T-helper 2 cell treated with Interferon-gamma antibody and Interleukin-4, amounts not matched to agents 100 ng/mL and 5 ng/mL, for 36 hours (primary cell): ENCODE results near the gene FGFRL1. TPM values are rescaled to one million over a fixed set of nuclear protein-coding genes. Genes with fewer than 3 reads are reported as not detected.

Experiments
- intact Hi-C: fragments of 100-400 bp; cut with micrococcal nuclease; formaldehyde crosslinking; loops from one replicate; pipeline ENCODE4 v1.15.1; 2023
- total RNA-seq: library from RNA; stranded (reverse); gene quantifications from 2 replicates; pipeline ENCODE4 v1.2.3, GENCODE V29; 2022

Gene FGFRL1
- total RNA-seq, 1 donor from 2014 or later = 16.1 TPM

DNA sequence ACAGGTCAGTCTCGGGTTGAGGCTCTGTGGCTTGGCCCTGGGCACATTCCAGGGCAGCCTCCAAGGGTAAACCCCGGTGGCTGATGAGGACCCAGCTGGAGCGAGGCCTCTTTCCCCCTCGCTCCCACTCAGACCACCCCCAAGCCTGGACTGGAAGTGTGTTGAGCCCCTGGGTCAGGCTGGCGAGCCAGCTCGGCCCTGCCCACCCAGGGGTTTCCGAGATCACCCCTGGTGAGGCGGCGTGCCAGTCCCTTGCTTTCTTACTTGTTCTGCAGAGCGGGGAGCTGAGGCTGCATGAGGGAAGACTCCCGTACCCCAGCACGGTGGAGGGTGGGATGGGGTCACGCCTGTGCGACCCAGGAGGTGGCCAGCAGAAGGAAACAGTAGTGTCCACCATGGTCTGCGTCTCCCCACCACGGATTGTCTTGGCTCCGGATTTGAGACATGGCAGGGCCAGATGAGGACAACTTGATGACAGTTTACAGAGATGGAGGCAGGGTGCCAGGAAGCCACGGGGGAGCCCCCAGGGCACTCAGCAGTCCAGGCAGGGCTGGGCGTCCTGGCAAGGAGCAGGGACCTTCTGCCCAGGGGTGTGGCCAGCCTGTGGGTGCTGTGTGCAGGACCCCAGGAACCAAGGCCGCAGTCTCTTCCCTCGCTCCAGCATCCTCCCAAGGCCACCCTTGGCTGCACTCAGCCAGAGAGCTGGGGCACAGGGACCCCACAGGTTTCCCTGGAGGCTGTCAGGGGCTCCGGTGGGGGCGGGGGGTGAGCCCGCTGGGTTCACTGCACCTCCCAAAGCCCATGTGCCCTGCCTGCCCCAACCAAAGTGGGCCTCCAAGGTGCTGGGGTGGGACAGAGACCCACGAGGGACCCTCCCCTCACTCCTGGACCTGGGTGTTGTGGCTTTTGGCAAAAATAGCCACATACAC is 6.6 kb upstream of the FGFRL1 start:
- intact Hi-C loops = no loop called here

DNA sequence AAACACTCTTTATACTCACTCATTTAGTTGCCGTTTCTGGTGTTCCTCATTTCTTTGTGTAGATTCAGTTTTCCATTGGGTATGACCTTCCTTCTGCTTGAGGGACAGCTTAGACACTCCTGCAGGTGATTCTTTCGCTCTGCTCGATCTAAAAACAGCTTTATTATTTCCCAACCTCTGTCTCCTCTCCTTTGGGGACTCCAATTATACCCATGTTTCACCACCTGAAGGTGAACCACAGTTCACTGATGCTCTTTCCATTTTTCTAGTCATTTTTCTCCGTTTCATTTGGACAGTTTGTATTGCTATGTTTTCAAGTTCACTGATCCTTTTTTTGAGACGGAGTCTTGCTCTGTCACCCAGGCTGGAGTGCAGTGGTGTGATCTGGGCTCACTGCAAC is 4.6 kb upstream of the FGFRL1 start:
- intact Hi-C loops = no loop called here

DNA sequence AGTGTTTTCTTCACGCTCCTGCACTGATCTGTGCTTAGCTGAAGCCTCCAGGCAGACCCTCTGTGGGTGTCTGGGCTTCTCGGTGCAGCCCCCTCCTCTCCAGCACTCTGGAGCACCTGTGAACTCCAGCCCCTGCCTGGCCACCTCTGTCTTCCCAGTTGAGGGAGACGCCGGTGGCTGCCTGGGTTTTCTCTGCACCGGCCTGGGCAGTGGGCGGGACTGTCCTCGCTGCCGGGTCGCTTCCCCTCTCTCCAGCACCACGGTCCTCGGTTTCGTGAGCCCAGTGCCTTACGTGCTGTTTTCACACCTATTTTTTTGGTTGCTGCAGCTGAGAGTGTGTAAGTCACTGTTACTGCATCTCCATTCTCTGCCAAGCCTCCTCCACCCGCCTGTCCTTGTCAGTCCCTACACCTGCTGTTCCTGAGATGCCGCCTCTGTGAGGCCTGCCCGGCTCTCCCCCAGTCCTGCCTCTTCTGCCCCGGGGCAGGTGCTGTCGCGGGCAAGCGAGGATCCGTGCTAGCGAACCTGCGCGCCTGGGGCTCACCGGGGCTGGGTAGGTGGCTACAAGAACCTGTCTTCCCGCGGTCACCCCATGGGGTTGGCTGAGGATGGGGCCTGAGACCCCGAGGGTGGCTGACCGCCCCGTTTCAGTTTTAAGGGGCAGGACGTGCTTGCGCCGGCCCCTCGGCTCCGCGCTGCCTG is 2.4 kb upstream of the FGFRL1 start:
- intact Hi-C loops = no loop called here

DNA sequence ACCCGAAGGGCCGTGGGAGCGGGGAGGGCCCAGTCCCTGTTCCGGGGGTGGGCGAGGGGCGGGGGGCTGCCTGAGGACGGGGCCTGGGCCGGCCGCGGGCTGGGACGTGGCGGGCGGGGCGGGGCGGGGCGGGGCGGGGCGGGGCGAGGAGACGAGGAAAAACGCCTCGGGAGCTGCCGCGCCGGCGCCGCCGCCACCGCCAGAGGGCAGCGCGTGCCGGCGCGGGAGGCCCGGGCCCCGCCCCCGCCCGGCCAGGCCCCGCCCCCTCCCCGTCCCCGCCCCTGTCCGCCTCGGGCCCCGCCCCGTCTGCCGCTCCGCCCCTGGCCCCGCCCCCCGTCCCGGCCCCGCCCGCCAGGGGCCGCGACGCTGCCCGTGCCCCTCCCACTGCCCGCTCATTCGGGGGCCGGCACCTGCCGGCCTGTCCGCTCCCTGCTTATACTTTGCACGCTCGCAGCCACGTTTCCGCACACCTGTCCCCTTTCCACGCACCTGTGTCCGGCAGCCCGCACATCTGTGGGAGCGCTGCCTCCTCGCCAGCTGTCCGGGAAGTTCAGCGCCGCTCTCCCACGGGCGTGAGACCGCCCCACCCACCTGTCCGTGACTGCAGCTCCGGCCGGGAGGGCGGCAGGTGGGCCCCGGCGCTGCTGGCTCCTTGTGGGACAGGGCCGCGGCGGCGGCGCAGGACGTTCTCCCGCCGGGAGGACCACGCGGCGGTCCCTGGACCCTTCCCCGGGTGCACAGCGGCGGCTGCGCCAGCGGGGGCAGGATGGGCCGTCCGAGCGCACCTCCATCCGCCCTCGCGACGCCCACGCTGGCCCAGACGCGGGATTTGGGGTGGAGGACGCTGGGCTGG is 1.7 kb upstream of the FGFRL1 start:
- intact Hi-C loops = loop anchor here (1.0 to 5.0 kb wide), 7 partner anchors 23 to 571 kb away; partner anchors contain the start of genes ATP5ME, GAK, IDUA and MYL5

DNA sequence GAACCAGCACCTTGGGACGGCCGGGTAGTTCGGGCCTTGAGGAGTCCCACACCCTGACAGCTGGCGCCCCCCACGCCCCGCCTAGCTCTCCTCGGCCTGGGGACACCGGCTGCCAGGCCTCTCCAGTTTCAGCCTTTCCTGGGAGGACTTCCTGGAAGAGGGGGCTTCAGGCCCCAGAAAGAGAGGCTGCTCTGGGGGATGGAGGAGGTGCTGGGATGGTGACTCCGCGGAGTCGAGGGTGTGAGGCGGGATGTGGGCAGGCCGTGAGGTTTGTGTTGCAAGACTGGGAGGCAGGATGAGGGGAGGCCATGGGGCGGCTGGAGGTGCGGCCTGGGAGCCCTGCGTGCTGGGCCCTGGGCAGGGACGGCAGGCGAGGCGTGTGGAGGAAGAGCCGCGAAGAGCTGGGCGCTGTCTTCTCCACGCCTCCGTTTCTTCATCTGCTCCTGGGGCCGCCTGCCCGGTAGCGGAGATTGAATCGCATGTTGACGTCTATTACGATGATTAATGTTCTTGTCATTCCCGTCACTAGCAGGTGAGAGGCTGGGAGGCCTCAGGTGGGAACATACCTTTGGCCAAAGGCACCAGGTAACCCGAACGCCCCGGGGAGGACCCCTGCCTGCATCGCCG is 918 bp upstream of the FGFRL1 start:
- intact Hi-C loops = loop anchor here (1.0 to 5.0 kb wide), 8 partner anchors 24 to 570 kb away; partner anchors contain the start of genes ATP5ME, DGKQ, GAK and IDUA

DNA sequence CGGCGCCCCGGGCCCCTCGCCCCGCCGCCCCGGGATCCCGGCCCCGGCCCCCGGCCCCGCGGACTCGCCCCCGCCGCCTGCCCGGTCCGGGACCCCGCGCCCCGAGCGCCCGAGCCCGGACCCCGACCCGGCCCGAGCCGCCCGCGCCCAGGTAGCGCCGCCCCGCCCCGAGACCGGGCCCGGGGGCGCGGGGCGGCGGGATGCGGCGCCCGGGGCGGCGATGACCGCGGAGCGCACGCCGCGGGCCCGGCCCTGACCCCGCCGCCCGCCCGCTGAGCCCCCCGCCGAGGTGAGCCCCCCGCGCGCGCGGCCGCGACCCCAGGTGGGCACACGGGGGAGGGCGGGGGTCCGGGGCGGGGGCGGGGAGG is 224 bp downstream of the FGFRL1 start:
- intact Hi-C loops = loop anchor here (1.0 to 5.0 kb wide), 5 partner anchors 25 to 337 kb away; partner anchors contain the start of genes ATP5ME, DGKQ, GAK and IDUA

DNA sequence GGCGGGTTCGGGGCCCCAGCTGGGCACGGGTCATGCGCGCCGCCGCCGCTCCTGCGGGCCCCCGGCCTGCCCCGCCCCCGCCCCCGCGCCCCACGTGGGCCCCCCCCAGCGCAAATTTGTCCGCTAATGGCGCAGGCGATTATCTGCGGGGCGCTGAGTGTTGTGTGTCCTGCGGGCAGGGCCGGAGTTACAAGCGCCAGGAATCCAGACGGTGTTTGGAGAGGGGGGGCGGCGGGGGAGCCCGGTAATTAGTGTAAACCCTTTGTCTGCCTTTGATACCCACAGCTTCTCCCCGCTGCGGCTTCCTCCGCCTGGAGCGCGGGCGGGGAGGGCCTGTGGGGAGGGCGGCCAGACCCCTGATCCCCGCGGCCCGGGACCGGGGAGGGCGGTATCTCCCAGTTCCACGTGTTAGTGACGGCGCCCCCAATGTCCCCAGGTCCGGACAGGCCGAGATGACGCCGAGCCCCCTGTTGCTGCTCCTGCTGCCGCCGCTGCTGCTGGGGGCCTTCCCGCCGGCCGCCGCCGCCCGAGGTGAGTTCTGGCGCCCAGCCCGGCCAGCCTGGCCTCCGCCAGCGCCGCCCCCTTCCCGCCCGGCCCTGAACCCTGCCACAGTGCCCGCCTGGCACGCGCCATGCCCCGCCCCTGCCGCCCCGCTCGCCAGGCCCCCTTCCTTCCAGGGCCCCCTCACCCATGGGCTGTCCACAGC is 761 bp downstream of the FGFRL1 start:
- intact Hi-C loops = loop anchor here (5.0 kb wide), 1 partner anchor 80 kb away; the partner anchor contains the start of genes GAK and TMEM175

DNA sequence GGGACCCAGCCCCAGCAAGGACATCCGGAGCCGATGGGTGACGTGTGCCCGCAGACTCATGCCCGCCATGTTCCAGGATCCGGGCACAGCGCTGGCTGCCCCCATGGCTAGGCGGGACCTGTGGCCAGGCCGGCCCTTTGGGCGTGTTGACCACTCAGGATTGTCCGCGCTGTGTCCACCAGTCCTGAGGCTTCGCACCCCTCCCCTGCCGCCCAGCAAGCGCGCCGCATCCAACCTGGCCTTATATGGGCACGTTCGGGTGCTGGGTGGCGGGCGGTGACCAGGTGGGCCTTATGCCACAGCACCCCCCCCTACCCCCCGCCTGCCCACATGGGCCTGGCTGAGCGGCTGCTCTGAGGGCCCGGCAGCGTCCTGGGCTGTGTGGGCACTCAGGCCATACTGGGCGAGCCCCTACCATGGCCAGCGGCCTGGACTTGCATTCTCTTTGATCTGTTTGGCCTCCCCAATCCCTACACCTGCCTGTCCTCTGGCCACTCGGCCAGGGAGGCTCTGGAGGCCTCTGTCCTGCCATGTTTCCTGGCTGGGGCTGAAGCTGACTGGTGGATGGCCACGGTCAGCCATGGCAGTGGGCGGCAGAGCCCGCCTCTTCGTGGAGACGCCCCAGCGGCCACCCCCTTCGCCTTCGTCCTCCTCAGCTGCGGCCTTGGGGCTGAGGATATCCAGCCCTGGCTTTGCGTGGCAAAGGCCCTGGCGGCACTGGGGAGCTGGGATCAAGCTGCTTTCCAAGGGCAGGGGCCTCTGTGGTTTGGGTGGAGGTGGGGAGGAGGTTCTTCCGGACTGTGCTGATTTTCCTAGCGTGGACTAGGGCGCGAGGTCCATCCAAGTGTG is 2.0 kb downstream of the FGFRL1 start:
- intact Hi-C loops = loop anchor here (5.0 kb wide), 1 partner anchor 81 kb away; the partner anchor contains the start of genes GAK and TMEM175

DNA sequence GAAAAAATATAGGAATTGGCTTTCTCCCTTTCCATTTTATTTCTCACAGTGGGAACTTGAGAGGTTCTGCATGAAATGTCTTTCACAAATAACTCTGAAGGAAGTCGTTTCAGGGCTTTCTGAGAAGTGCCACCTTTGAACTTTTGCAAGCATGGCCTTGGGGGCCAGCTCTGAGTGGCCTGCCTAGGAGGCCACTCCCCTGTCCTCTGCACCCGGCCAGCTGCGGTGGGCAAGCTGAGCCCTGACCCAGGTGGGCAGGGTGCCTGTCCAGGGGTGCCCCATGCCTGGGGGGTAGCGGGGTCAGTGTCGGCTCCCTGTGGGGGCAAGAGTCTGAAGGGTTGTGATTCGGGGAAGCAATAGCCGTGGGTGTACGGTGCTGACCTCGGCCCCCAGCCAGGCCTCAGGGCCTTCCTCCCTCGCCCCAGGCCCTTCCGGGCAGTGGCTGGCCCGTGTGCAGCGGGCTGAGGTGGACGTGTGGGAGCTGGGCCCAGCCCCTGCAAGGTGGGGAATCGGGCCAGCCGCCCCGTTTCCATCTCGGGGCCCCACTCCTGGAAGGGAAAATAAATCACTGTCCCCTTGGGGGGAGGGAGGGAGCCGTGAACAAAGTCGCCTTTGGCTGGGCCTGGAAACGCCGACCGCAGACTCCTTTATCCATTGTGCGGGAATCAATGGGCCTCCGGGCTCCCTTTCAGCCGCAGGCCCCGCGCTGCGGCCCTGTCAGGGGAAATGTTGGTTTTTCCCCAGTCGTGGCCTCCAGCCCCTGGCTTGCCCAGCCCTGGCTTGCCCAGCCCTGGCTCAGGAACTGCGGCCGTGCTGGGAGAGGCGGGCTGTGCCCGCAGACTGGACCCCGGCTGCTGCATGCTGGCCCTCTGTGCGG is 3.1 kb downstream of the FGFRL1 start:
- intact Hi-C loops = loop anchor here (5.0 kb wide), 1 partner anchor 82 kb away; the partner anchor contains the start of genes GAK and TMEM175

DNA sequence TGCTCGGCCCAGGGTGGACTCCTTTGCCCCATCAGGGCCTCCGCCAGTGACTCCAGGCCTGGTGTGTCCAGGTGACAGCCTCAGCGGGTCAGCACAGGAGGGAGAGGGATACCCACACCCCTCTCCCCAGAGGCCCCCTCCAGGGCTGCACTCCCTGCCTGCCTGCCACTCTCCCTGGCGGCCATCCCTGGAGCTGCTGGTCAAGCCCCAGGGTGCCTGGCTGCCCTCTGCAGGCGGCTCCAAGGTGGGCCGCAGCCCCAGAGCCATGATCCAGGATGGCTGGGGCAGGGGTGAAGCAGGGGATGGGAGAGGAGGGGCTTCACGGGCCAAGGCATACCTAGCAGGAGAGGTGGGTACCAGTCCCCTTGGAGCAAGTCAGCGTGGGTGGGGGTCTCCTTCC is 3.8 kb downstream of the FGFRL1 start:
- intact Hi-C loops = no loop called here

DNA sequence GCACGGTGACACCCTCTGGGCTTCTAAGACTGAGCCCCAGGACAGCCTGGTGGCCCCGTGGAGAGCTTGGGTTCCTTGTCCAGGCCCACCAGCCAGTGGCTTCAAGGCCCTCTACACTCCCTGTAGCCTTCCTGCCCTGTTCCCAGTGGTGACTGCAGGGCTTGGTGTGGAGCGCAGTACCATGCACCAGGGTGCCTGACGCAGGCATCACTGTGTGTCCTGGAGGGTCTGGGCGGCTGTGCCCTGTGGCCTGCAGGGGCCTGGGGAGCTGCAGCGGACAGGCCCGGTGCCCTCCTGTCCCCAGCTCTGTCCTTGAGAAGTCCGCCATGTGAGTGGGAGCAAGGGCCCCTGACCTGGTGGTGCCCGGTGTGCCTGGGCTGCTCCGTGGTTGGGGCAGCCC is 4.3 kb downstream of the FGFRL1 start:
- intact Hi-C loops = no loop called here

DNA sequence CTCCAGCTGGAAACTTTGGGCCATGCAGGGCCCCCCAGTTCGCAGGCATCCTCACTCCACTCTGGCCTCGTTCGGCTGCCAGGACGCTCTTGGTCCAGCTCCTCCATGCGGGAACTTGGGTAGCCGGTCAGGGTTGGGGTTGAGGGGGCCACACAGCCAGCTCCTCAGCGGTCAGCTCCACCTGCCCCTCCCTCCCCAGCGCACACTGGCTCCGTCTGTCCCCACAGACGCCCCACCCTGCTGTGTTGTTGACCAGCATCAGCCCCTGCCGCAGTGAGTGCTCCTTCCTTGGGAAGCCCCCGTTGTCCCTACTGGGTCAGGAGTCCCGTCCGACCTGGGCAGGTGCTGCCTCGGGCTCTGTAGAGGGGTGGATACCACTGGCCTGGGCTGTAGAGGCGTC is 5.8 kb downstream of the FGFRL1 start:
- intact Hi-C loops = no loop called here

DNA sequence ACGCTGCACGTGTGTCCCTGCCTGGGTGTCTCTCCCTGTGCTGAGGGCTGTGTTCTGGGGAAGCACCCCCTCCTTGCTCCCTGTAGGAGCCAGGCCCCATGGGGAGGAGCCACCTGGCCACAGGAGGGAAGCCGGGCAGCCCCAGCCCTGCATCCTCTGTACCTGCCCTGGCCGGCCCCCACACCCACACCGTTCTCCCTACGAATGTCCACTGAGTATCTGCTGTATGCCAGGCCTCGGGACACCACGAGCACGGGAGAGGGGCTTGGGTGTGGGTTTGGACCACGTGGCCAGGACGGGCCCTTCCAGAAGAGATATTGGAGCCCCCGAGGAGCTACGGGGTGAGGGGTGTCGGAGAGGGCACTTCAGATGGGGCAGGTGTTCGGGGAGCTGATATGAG is 6.3 kb downstream of the FGFRL1 start:
- intact Hi-C loops = no loop called here

DNA sequence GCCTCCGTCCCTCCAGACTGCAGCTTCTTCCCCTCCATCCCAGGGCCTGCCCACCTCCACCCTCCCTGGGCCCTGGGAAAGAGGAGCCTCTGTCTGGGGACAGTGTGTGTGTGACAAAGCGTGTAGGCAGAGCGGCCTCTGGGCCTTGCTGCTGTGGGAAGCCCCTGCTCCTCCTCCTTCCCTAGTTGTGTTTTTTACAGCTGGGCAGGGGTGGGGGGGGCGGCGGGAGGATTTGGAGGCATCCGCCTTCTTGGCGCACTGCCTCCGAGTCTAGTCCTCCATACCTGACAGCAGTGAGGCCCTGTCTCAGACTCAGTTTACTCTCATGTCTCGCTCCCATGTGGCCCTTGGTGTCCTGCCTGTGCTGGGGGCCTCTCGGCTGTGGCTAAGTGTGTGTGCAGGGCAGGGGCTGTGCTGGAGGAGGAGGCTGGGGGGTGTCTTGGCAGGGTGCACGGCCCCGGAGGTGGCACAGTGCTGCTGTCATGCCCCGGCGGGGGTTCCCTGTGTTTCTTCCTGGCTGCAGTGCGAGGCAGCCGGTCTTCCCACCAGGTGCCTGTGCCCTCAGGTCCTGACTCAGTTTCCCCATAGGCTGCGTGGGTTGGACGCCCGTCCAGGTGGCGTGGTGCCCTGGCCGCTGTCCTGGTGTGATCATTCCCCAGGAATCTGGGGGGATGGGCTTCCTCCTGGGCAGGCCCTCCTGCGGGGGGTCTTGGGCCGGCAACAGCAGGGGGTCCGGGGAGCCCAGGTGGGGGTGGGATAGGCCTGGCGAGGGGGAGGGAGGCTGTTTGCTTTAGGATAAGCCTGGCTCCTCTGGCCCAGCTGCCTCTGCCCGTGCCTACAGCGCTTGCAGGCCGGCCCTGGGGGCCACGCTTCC is 7.0 kb downstream of the FGFRL1 start:
- intact Hi-C loops = no loop called here

DNA sequence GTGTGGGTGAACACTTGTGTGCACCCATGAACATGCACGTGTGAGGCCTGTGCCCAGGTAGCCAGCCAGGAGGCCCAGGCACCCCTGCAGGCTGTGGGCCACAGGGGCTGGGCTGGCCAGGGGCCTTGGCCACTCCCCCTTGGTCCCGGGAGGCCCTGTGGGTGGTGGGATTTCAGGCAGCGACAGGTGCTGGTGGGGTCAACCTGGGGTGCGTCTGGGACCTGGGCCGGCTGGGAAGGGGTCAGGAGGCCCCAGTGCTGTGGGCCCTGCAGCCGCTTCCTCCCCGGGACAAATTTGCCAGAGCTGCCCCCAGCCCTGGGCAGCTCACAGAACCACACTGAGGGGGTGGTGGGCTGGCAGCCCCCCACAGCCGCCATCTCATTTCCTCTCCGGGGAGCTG is 7.9 kb downstream of the FGFRL1 start:
- intact Hi-C loops = no loop called here

DNA sequence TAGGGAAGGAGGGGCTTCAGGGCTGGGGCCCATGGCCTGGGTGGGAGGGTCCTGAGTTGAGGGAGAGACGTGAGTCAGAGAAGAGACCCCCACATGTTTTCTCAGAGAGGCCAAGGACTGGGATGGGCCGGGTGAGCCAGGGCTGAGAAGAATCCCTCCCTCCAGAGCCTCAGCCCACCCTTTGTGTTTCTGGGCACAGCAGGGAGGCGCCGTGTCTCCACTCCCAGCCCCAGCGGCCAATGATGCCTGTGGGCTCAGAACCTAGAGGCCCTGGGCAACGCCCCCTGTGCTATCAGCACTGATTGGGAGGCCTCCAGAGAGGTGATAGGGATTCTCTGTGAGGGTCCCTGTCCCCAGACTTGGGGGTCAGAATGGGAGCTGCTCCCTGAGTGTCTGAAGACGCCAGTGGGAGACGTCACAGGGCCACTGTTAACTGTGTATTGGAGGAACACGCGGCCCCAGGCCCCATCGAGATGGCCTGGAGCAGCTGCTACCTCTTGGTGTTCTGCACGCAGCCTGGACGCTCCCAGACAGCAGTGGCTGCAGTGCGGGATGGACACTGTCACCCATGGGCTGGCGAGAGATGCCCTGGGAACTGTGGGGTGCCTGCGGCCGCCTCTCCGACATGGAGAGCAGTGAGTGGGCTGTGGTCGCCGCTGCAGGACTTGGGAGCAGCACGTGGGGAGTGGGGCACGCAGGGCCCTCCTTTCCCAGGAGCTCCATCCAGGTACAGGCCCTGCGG is 8.5 kb downstream of the FGFRL1 start:
- intact Hi-C loops = no loop called here
